K562 (cell line): Measurements from ENCODE around the gene GRAMD1B. TPM values are rescaled to one million over a fixed set of nuclear protein-coding genes. Genes with fewer than 3 reads are reported as not detected.

Experiments
- ATAC-seq: fragments of 200-7000 bp; cut with Tn5 transposase; 3 replicates; pipeline ENCODE4 v1.9.1; 2020; ENCODE audit warnings: moderate library complexity
- BruUV-seq: library from RNA; stranded (reverse); fragments of 400-500 nt; replicated peaks from 2 replicates; lab custom pipeline; 2021; lab: Mats Ljungman, UMichigan
- CTCF ChIA-PET: fragments of 300-600 bp; formaldehyde crosslinking; extraction: SDS; loops from one replicate; lab custom pipeline; 2021; ENCODE audit warnings: low intra/inter-chr PET ratio; lab: Yijun Ruan, JAX
- POLR2A ChIA-PET: fragments of 300-600, 350-650 bp; sonication (Branson Sonifier 250); formaldehyde crosslinking; extraction: SDS; loops from one replicate; lab custom pipeline; 2021; ENCODE audit warnings: antibody characterized with exemption, inconsistent platforms; lab: Yijun Ruan, JAX
- DNase-seq, 4 experiments: peaks; one replicate each; pipeline versions ENCODE4 v3.0.0 to v3.0.0-alpha.2; 2011 to 2018; ENCODE audit warnings: low spot score in 3 of 4, mixed read lengths in 3 of 4; ENCODE audit errors: extremely low read depth in 1 of 4
- FAIRE-seq: peaks from 2 replicates; lab custom pipeline; 2011; peaks lifted over from hg19 to GRCh38; lab: Jason Lieb, UNC
- H2AFZ ChIP-seq: 2 replicates; pipeline ENCODE4 v1.6.0; 2011; ENCODE audit warnings: low read depth, low read length, control low read depth, inconsistent platforms
- H3K27ac ChIP-seq: fragments of 200-600 bp; 3 replicates; pipeline ENCODE4 v1.8.0; 2011; ENCODE audit warnings: low read depth, mild to moderate bottlenecking, control low read depth, inconsistent platforms, low read length, moderate library complexity, mixed read lengths; ENCODE audit errors: extremely low read depth
- H3K27me3 ChIP-seq, 2 experiments: fragments of 300-600 bp in 1 of 2; 2 replicates in 1 of 2; 3 replicates in 1 of 2; pipeline versions ENCODE4 v1.6.0 to v1.8.0; 2011; ENCODE audit warnings: inconsistent platforms in 2 of 2, low read length in 2 of 2, mild to moderate bottlenecking in 1 of 2, mixed read lengths in 1 of 2, moderate library complexity in 1 of 2; ENCODE audit not compliant: control insufficient read depth in 2 of 2, insufficient read depth in 2 of 2
- H3K36me3 ChIP-seq: fragments of 300-600 bp; 3 replicates; pipeline ENCODE4 v1.8.0; 2011; ENCODE audit warnings: mild to moderate bottlenecking, low read length, inconsistent platforms; ENCODE audit not compliant: control insufficient read depth, insufficient read depth
- H3K4me1 ChIP-seq, 2 experiments: fragments of 200-600 bp in 1 of 2; replicated peaks in 1 of 2; 2 replicates in 1 of 2; 3 replicates in 1 of 2; pipeline versions ENCODE4 v1.5.1 to v1.8.0; 2011; ENCODE audit warnings: inconsistent platforms in 2 of 2, low read length in 2 of 2, mild to moderate bottlenecking in 1 of 2, mixed read lengths in 1 of 2, moderate library complexity in 1 of 2; ENCODE audit not compliant: control insufficient read depth in 2 of 2, insufficient read depth in 2 of 2
- H3K4me2 ChIP-seq: 2 replicates; pipeline ENCODE4 v1.6.1; 2011; ENCODE audit warnings: low read length, control low read depth, inconsistent platforms, mixed read lengths; ENCODE audit not compliant: insufficient read depth
- H3K4me3 ChIP-seq: fragments of 200-600 bp; sonication (generic), shearing (Covaris generic); 2 replicates; pipeline ENCODE4 v1.5.1; 2016; ENCODE audit warnings: control low read depth, inconsistent platforms
- H3K79me2 ChIP-seq: fragments of 200-600 bp; 3 replicates; pipeline ENCODE4 v1.8.0; 2011; ENCODE audit warnings: low read length, inconsistent platforms; ENCODE audit not compliant: control insufficient read depth, insufficient read depth
- H3K9ac ChIP-seq, 2 experiments: 2 replicates each; pipeline versions ENCODE4 v1.6.0 to v1.6.1; 2011; ENCODE audit warnings: low read depth in 2 of 2, low read length in 2 of 2, control low read depth in 1 of 2, inconsistent platforms in 1 of 2, mild to moderate bottlenecking in 1 of 2, mixed read lengths in 1 of 2; ENCODE audit not compliant: insufficient read depth in 1 of 2
- H3K9me1 ChIP-seq: one replicate; pipeline ENCODE4 v1.6.0; 2011; ENCODE audit warnings: inconsistent platforms, mild to moderate bottlenecking, low read length, moderate library complexity; ENCODE audit not compliant: control insufficient read depth, insufficient read depth
- H3K9me3 ChIP-seq: replicated peaks from 2 replicates; pipeline ENCODE4 v1.5.1; 2011; ENCODE audit warnings: low read depth, low read length, inconsistent platforms; ENCODE audit not compliant: control insufficient read depth, insufficient read depth
- H4K20me1 ChIP-seq: replicated peaks from 2 replicates; pipeline ENCODE4 v1.6.1; 2011; ENCODE audit warnings: low read length, inconsistent platforms, mixed read lengths; ENCODE audit not compliant: control insufficient read depth, insufficient read depth
- BCL6 ChIP-seq: fragments of 250-450 bp; sonication (Bioruptor Pico); IDR thresholded peaks from 2 replicates; pipeline ENCODE4 v1.4.0; 2020
- DPF2 ChIP-seq: fragments of 450-650 bp; IDR thresholded peaks from 2 replicates; pipeline ENCODE4 v1.6.1; 2016
- ETV5 ChIP-seq: sonication (generic); formaldehyde crosslinking; IDR thresholded peaks from 2 replicates; pipeline ENCODE4 v1.4.0; 2020; ENCODE audit warnings: low read depth, mild to moderate bottlenecking, missing genetic modification reagents
- FOSL1 ChIP-seq: fragments of 200-800 bp; sonication (Bioruptor generic); conservative IDR thresholded peaks from 2 replicates; pipeline ENCODE4 v1.6.1; 2016; ENCODE audit warnings: missing genetic modification characterization, missing compliant biosample characterization
- HINFP ChIP-seq: fragments of 450-650 bp; conservative IDR thresholded peaks from 2 replicates; pipeline ENCODE4 v1.6.1; 2016; ENCODE audit warnings: missing genetic modification characterization, low read depth, mild to moderate bottlenecking, control low read depth, missing compliant biosample characterization
- HMG20A ChIP-seq: fragments of 450-650 bp; formaldehyde crosslinking; conservative IDR thresholded peaks from 2 replicates; pipeline ENCODE4 v1.4.0; 2020; ENCODE audit warnings: mild to moderate bottlenecking, mixed read lengths
- HNRNPUL1 ChIP-seq: fragments of 200-400 bp; formaldehyde crosslinking; IDR thresholded peaks from 2 replicates; pipeline ENCODE4 v1.6.1; 2017; ENCODE audit warnings: low read length
- KAT2B ChIP-seq: IDR thresholded peaks from one replicate; pipeline ENCODE4 v1.6.1; 2012; ENCODE audit warnings: low read depth, mild to moderate bottlenecking, control low read depth, inconsistent platforms, low read length, moderate library complexity
- KAT7 ChIP-seq: sonication (generic); formaldehyde crosslinking; IDR thresholded peaks from 2 replicates; pipeline ENCODE4 v1.8.0; 2022; ENCODE audit warnings: missing genetic modification reagents, mild to moderate bottlenecking, borderline replicate concordance
- MAFK ChIP-seq: IDR thresholded peaks from 2 replicates; pipeline ENCODE4 v1.6.1; 2011; ENCODE audit warnings: low read length, improper control_type of control experiment
- PML ChIP-seq: IDR thresholded peaks from 2 replicates; pipeline ENCODE4 v1.6.1; 2012; ENCODE audit warnings: low read length, inconsistent platforms
- POLR2AphosphoS5 ChIP-seq: IDR thresholded peaks from 2 replicates; pipeline ENCODE4 v1.6.1; 2011; ENCODE audit warnings: mild to moderate bottlenecking, low read depth, low read length, moderate library complexity; ENCODE audit not compliant: control insufficient read depth, insufficient read depth
- TFAP4 ChIP-seq: sonication (generic); formaldehyde crosslinking; IDR thresholded peaks from 2 replicates; pipeline ENCODE4 v1.8.0; 2022; ENCODE audit warnings: missing genetic modification reagents, mild to moderate bottlenecking, moderate library complexity, borderline replicate concordance
- TRIM28 ChIP-seq: fragments of 450-650 bp; IDR thresholded peaks from 2 replicates; pipeline ENCODE4 v1.6.1; 2017
- ZBTB8A ChIP-seq: fragments of 450-650 bp; IDR thresholded peaks from 2 replicates; pipeline ENCODE4 v1.6.1; 2018; ENCODE audit warnings: mild to moderate bottlenecking, moderate library complexity; ENCODE audit not compliant: partially characterized antibody
- ZC3H8 ChIP-seq: fragments of 450-650 bp; IDR thresholded peaks from 2 replicates; pipeline ENCODE4 v1.6.1; 2017
- ZKSCAN8 ChIP-seq: fragments of 200-800 bp; sonication (Bioruptor generic); IDR thresholded peaks from 2 replicates; pipeline ENCODE4 v1.6.1; 2016; ENCODE audit warnings: missing genetic modification characterization, missing compliant biosample characterization
- ZNF12 ChIP-seq: sonication (generic); formaldehyde crosslinking; IDR thresholded peaks from 2 replicates; pipeline ENCODE4 v1.4.0; 2020; ENCODE audit warnings: mild to moderate bottlenecking, missing genetic modification reagents
- ZNF511 ChIP-seq: sonication (generic); formaldehyde crosslinking; IDR thresholded peaks from 2 replicates; pipeline ENCODE4 v1.8.0; 2022; ENCODE audit warnings: mild to moderate bottlenecking, missing genetic modification reagents
- ZNF766 ChIP-seq: fragments of 200-800 bp; sonication (Bioruptor generic); conservative IDR thresholded peaks from 2 replicates; pipeline ENCODE4 v1.6.1; 2016; ENCODE audit warnings: missing genetic modification characterization, missing compliant biosample characterization
- WGBS: fragments of 100-300 bp; shearing (Covaris generic); methylation state at CpG from one replicate; pipeline ENCODE4 v1.1.6; 2016; ENCODE audit warnings: low coverage, mixed read lengths; ENCODE audit not compliant: insufficient coverage; ENCODE audit errors: missing lambda C conversion rate; 5-methylcytosine and 5-hydroxymethylcytosine counted together
- in situ Hi-C: fragments of 300-500 bp; cut with MboI; formaldehyde crosslinking; loops from 4 replicates; pipeline ENCODE4 v1.15.0; 2018; ENCODE audit warnings: inconsistent platforms, mixed read lengths
- intact Hi-C: fragments of 100-400 bp; cut with micrococcal nuclease; formaldehyde crosslinking; loops from 2 replicates; pipeline ENCODE4 v1.14.2; 2022
- polyA plus RNA-seq, 8 experiments: library from polyadenylated mRNA; depleted of rRNA in 4 of 8; stranded (reverse) in 5 of 8; unstranded in 3 of 8; fragments of >200 nt; fragmentation: Nextera tagmentation in 2 of 8; fragmentation: Illumina TruSeq in 1 of 8; extraction: Ambion mirVana in 2 of 8; extraction: Trizol in 1 of 8; gene quantifications; 2 replicates each; pipeline versions ENCODE4 v1.2.1 to v1.2.3, GENCODE V29; 2011 to 2014; ENCODE audit warnings: inconsistent platforms in 1 of 8, missing spikeins in 1 of 8
- total RNA-seq, 7 experiments: library from RNA; depleted of rRNA in 6 of 7; stranded (reverse); fragments of >200 nt in 6 of 7; fragmentation: Illumina TruSeq in 2 of 7; extraction: Trizol in 2 of 7; gene quantifications; 2 replicates each; pipeline versions ENCODE4 v1.2.1 to v1.2.3, GENCODE V29; 2011 to 2021; ENCODE audit warnings: low replicate concordance in 1 of 7

Gene GRAMD1B
- total and polyA plus RNA-seq, 9 of the 15 experiments (the other 6 are each of a cell fraction or from before 2014, with no cell fraction given): 0.31 TPM; not detected in 8

- CTCF ChIA-PET: no interaction called here
- Histone ChIP-seq H3K27me3 (peaks cover 0 to 13% of the 10 kb centered on the region in 2 experiments; a peak in 2 of 5 replicates), H3K4me2 (no peak overlapping the region), H2AFZ (no peak overlapping the region), H3K36me3 (no peaks in the 10 kb centered on the region), H3K79me2 (no peaks in the 10 kb centered on the region), H3K27ac (no peak overlapping the region), H3K4me1 (no peaks in the 10 kb centered on the region), H4K20me1 (no peaks in the 10 kb centered on the region), H3K4me3 (no peak overlapping the region), H3K9me1 (no peaks in the 10 kb centered on the region), H3K9me3 (no peaks in the 10 kb centered on the region), H3K9ac (no peak overlapping the region)
- TF ChIP-seq DPF2: no peak
- no peak for TF ChIP-seq KAT7 (CRISPR knock-in tag)
- no peak for TF ChIP-seq POLR2AphosphoS5
- no peak for TF ChIP-seq ZNF766 (CRISPR knock-in tag)
- no peak for TF ChIP-seq FOSL1 (tag)
- TF ChIP-seq PML: no peak
- TF ChIP-seq TFAP4 (CRISPR knock-in tag): no peak
- no peak for TF ChIP-seq KAT2B
- TF ChIP-seq HNRNPUL1: no peak
- TF ChIP-seq ZNF511: no peak
- no peak for TF ChIP-seq ZNF12 (CRISPR knock-in tag)
- no peak for TF ChIP-seq HMG20A (CRISPR knock-in tag)
- no peak for TF ChIP-seq BCL6 (CRISPR knock-in tag)
- no peak for TF ChIP-seq ZBTB8A
- TF ChIP-seq HINFP (tag): no peak
- TF ChIP-seq ETV5 (CRISPR knock-in tag): no peak
- TF ChIP-seq TRIM28: no peak
- TF ChIP-seq ZKSCAN8 (CRISPR knock-in tag): no peak
- no peak for TF ChIP-seq ZC3H8
- TF ChIP-seq MAFK: no peak
- DNase-seq (no peak), ATAC-seq (no peak), FAIRE-seq (no peak)
- in situ Hi-C loops: no loop called here
- BruUV-seq: no TSS peak
- intact Hi-C loops: no loop called here
- WGBS: 0% methylated on average over 1 of the region's 1 CpG
- POLR2A ChIA-PET: interaction anchor here (0.6 kb wide), 1 partner anchor 26 kb away, joined by 3 read pairs; no protein-coding TSS in a partner anchor
Measured at GRCh38 chr11:123527947-123528346, 97.9 kb downstream of the GRAMD1B start.
